HEK293T (cell line): ENCODE results near the gene ABCD1.

Source experiments
- SP1 ChIP-seq: fragments of 450-650 bp; IDR thresholded peaks from 2 replicates; pipeline ENCODE4 v1.6.1; 2017
- TARDBP ChIP-seq: fragments of 450-650 bp; IDR thresholded peaks from 2 replicates; pipeline ENCODE4 v1.6.1; 2016
- ZNF384 ChIP-seq: fragments of 450-650 bp; IDR thresholded peaks from 2 replicates; pipeline ENCODE4 v1.6.1; 2016

- TF ChIP-seq SP1 (no peak), ZNF384 (no peak), TARDBP (no peak)
These were observed 31.2 kb upstream of the ABCD1 start for GRCh38 chrX:153693216-153694086.
